Thyroid gland (tissue), 4 donors: ENCODE measurements around the gene OR2Y1. TPM values are rescaled to one million over a fixed set of nuclear protein-coding genes. Genes with fewer than 3 reads are reported as not detected.

Source experiments
- DNase-seq, 2 donors: peaks; one replicate each; pipeline ENCODE4 v3.0.0-alpha.2; 2019
- H3K27ac ChIP-seq, 3 donors: fragments of 200-600 bp; sonication (generic); 1 replicate in 2 of 3; 2 replicates in 1 of 3; pipeline ENCODE4 v1.5.1; 2016 to 2019; ENCODE audit warnings: mild to moderate bottlenecking in 1 of 3, moderate library complexity in 1 of 3
- H3K27me3 ChIP-seq: fragments of 200-600 bp; sonication (generic); one replicate; pipeline ENCODE4 v1.5.1; 2019
- H3K36me3 ChIP-seq, 2 donors: fragments of 200-600 bp; sonication (generic); one replicate each; pipeline ENCODE4 v1.5.1; 2016 to 2019
- H3K4me1 ChIP-seq, 2 donors: fragments of 200-600 bp; sonication (generic); one replicate each; pipeline ENCODE4 v1.5.1; 2017 to 2019
- H3K4me3 ChIP-seq, 3 donors: fragments of 200-600 bp; sonication (generic); replicated peaks in 1 of 3; 1 replicate in 2 of 3; 2 replicates in 1 of 3; pipeline ENCODE4 v1.5.1; 2016; ENCODE audit warnings: mild to moderate bottlenecking in 1 of 3
- H3K9me3 ChIP-seq: fragments of 200-600 bp; sonication (generic); one replicate; pipeline ENCODE4 v1.5.1; 2017
- POLR2A ChIP-seq, 2 donors: fragments of 450-650 bp; IDR thresholded peaks; one replicate each; pipeline ENCODE4 v1.6.1; 2017; ENCODE audit warnings: antibody characterized with exemption in 2 of 2, mild to moderate bottlenecking in 2 of 2, moderate library complexity in 1 of 2
- WGBS, 2 donors: methylation state at CpG; one replicate each; pipeline ENCODE4 v1.1.5; 2017; 5-methylcytosine and 5-hydroxymethylcytosine counted together
- intact Hi-C: fragments of 100-400 bp; cut with DNase I; formaldehyde crosslinking; loops from one replicate; pipeline ENCODE4 v1.15.1; 2023
- total RNA-seq, 4 donors: library from RNA; depleted of rRNA; stranded (reverse); fragments of >200 nt; gene quantifications; one replicate each; pipeline ENCODE4 v1.2.3, GENCODE V29; 2016
- TF ChIP-seq, protein P1 (sequence below), 6 experiments: fragments of 200-600 bp in 3 of 6; fragments of 450-650 bp in 3 of 6; sonication (generic) in 3 of 6; IDR thresholded peaks; one replicate each; pipeline ENCODE4 v1.5.1; 2016 to 2019; ENCODE audit warnings: antibody characterized with exemption in 6 of 6, mild to moderate bottlenecking in 2 of 6, inconsistent platforms in 1 of 6, moderate library complexity in 1 of 6

Gene OR2Y1
- total RNA-seq, 4 donors from 2014 or later: not detected

DNA sequence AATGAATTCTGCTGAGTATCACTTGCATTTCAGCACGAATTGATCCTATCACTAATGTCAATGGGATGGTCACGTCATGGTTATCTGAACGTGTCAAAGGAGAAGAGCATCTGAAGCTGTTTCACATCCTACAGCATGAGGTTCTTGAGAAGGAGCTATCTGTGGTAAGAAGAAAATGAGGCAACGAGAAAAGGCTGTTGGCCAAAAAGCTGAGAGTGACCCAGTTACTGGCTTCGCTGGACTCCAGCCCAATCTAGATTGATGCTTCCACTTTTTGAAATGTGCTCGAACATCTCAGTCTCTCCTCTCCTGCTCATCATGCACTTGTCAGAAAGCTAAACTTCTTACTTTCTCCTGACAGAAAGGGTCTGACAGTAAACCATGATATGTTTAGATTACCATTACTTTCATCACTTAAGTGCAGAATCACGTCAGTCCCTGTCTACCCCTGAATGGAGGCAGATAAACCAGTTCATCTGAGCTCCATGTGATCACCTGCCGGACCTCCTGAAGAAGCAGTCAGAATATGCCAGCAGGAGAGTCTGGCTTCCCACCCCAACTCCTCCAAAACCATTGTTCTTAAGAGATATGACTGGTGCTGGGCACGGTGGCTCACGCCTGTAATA, 40.2 kb upstream of the OR2Y1 start:
- no peak overlapping the region for H3K27ac ChIP-seq
- H3K4me3 ChIP-seq: no peak overlapping the region
- WGBS, 2 donors: 83 to 86% methylated on average over 10 of the region's 10 CpGs
- no peak for TF ChIP-seq POLR2A (IDR thresholded peaks at IDR 0.05)
- TF ChIP-seq, protein P1, sequence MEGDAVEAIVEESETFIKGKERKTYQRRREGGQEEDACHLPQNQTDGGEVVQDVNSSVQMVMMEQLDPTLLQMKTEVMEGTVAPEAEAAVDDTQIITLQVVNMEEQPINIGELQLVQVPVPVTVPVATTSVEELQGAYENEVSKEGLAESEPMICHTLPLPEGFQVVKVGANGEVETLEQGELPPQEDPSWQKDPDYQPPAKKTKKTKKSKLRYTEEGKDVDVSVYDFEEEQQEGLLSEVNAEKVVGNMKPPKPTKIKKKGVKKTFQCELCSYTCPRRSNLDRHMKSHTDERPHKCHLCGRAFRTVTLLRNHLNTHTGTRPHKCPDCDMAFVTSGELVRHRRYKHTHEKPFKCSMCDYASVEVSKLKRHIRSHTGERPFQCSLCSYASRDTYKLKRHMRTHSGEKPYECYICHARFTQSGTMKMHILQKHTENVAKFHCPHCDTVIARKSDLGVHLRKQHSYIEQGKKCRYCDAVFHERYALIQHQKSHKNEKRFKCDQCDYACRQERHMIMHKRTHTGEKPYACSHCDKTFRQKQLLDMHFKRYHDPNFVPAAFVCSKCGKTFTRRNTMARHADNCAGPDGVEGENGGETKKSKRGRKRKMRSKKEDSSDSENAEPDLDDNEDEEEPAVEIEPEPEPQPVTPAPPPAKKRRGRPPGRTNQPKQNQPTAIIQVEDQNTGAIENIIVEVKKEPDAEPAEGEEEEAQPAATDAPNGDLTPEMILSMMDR (IDR thresholded peaks at IDR 0.05): no peak
- H3K36me3 ChIP-seq: no peaks in the 10 kb centered on the region
- H3K9me3 ChIP-seq: no peaks in the 10 kb centered on the region
- intact Hi-C loops: loop anchor here (10.0 kb wide), 1 partner anchor 55 kb away; no protein-coding TSS in a partner anchor
- no peak for DNase-seq
- H3K27me3 ChIP-seq: no peaks in the 10 kb centered on the region
- H3K4me1 ChIP-seq: peaks cover 1 to 5% of the 10 kb centered on the region in 2 donors

DNA sequence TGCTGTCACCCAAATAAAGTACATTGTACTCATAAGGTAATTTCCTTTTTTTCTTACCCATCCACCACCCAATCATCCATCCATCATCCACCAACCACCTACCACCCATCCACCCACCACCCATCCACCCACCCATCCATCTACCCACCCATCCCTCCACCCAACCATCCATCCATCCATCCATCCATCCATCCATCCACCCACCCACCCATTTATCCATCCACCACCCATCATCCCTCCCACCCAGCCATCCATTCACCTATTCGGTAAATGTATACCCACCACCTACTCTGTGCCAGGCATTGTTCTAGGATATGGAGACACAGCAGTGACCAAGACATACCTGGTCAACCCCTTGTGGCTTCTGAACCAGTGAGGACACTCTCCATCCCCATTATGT, 37.6 kb upstream of the OR2Y1 start:
- H3K27me3 ChIP-seq: no peaks in the 10 kb centered on the region
- WGBS, 2 donors: 97 to 100% methylated on average over 1 of the region's 1 CpG

DNA sequence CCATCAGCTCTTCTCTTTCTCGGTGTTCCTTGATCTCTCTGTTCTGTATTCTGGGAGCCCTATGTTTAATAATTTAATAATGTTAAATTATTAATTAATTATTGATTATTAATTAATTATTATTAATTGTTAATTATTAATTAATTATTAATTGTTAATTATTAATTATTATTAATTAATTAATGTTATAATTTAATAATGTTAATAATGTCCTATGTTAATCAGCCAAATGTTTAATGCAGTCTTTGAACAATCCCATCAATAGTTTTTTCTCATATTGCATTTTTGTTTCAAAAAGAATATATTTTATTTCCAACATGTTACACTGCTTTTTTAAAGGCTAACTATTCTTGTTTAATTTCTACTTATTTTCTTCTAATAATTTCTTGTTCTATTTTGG, 36.5 kb upstream of the OR2Y1 start:
- DNase-seq: no peak
- WGBS, 2 donors: 98 to 100% methylated on average over 1 of the region's 1 CpG
- Histone ChIP-seq H3K4me1 (no peaks in the 10 kb centered on the region), H3K27me3 (no peaks in the 10 kb centered on the region), H3K27ac (no peak overlapping the region), H3K4me3 (no peak overlapping the region), H3K9me3 (no peaks in the 10 kb centered on the region), H3K36me3 (no peaks in the 10 kb centered on the region)
- no peak for TF ChIP-seq POLR2A (IDR thresholded peaks at IDR 0.05)
- intact Hi-C loops: no loop called here

More for the DNA sequence above, 37.6 kb upstream of the OR2Y1 start:
- Histone ChIP-seq H3K27ac (no peak overlapping the region), H3K4me1 (no peaks in the 10 kb centered on the region), H3K9me3 (no peaks in the 10 kb centered on the region), H3K4me3 (no peak overlapping the region), H3K36me3 (no peaks in the 10 kb centered on the region)
- intact Hi-C loops: no loop called here
- TF ChIP-seq, protein P1 (IDR thresholded peaks at IDR 0.05): no peak
- no peak for DNase-seq

DNA sequence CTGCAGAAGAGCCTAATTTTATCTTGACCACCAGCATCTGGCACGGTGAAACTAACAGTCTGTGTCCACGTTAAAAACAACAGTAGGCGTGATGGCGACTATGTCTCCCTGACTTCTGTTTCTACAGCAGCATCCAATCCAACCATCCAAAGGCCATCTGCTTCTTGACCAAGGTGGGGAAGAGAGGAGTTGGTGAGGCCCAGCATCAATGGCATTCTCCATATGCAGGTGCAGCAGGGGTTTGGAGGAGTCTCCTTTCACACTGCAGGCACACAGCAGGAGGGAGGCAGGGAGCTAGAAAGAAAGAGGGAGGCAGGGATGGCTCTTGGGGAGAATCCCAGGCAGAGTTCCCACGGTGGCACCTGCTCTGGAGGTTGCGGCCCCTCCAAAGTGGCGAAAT, 35.8 kb upstream of the OR2Y1 start:
- H3K9me3 ChIP-seq: no peaks in the 10 kb centered on the region
- H3K27ac ChIP-seq: no peak overlapping the region
- no peak for DNase-seq
- TF ChIP-seq POLR2A (IDR thresholded peaks at IDR 0.05): no peak
- TF ChIP-seq, protein P1 (IDR thresholded peaks at IDR 0.05): no peak
- 86 to 91% methylated on average over 7 of the region's 7 CpGs for WGBS, 2 donors
- no peaks in the 10 kb centered on the region for H3K4me1 ChIP-seq
- no peak overlapping the region for H3K4me3 ChIP-seq
- intact Hi-C loops: no loop called here
- H3K27me3 ChIP-seq: no peaks in the 10 kb centered on the region
- H3K36me3 ChIP-seq: no peaks in the 10 kb centered on the region

DNA sequence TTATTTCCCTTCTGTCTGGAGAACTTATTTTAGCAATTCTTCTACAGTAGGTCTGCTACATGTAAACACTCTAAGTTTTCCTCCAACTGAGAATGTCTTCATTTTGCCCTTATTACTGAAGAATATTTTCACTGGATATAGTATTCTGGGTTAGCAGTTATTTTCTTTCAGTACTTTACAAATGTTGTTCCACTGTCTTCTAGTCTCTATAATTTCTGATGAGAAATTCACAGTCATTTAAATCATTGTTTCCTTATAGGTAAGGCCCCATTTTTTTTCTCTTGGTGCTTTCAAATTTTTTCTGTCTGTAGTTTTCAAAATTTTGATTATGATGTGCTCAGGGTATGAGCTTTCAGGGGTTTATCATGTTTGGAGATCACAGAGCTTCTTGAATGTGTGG, 32.0 kb upstream of the OR2Y1 start:
- intact Hi-C loops: no loop called here
- H3K4me1 ChIP-seq: no peaks in the 10 kb centered on the region
- no peak overlapping the region for H3K27ac ChIP-seq
- no peak for TF ChIP-seq POLR2A (IDR thresholded peaks at IDR 0.05)
- TF ChIP-seq, protein P1 (IDR thresholded peaks at IDR 0.05): no peak
- DNase-seq: no peak
- H3K36me3 ChIP-seq: no peaks in the 10 kb centered on the region
- H3K27me3 ChIP-seq: no peaks in the 10 kb centered on the region
- no peak overlapping the region for H3K4me3 ChIP-seq
- H3K9me3 ChIP-seq: no peaks in the 10 kb centered on the region
